Osteocyte (in vitro differentiated cells): ENCODE results near the gene CSHL1. TPM values are rescaled to one million over a fixed set of nuclear protein-coding genes. Genes with fewer than 3 reads are reported as not detected.

Experiments
- DNase-seq: peaks from one replicate; pipeline ENCODE4 v3.0.0; 2021; ENCODE audit warnings: mixed read lengths; ENCODE audit not compliant: unreplicated experiment; ENCODE audit errors: extremely low spot score
- H3K27ac Mint-ChIP-seq: one replicate; pipeline ENCODE4 v1.8.0; 2021; ENCODE audit warnings: mild to moderate bottlenecking, mixed read lengths; ENCODE audit not compliant: unreplicated experiment
- H3K27me3 Mint-ChIP-seq: one replicate; pipeline ENCODE4 v1.8.0; 2021; ENCODE audit warnings: mixed read lengths; ENCODE audit not compliant: unreplicated experiment
- H3K36me3 Mint-ChIP-seq: one replicate; pipeline ENCODE4 v1.8.0; 2021; ENCODE audit warnings: mixed read lengths; ENCODE audit not compliant: unreplicated experiment
- H3K4me1 Mint-ChIP-seq: one replicate; pipeline ENCODE4 v1.8.0; 2021; ENCODE audit warnings: mixed read lengths; ENCODE audit not compliant: unreplicated experiment
- H3K4me3 Mint-ChIP-seq: one replicate; pipeline ENCODE4 v1.8.0; 2021; ENCODE audit warnings: mild to moderate bottlenecking, moderate library complexity, mixed read lengths; ENCODE audit not compliant: unreplicated experiment
- H3K9me3 Mint-ChIP-seq: one replicate; pipeline ENCODE4 v1.8.0; 2021; ENCODE audit warnings: mixed read lengths; ENCODE audit not compliant: unreplicated experiment
- CTCF ChIP-seq: fragments of 200-600 bp; sonication (generic); IDR thresholded peaks from 2 replicates; pipeline ENCODE4 v1.5.0; 2021; ENCODE audit warnings: antibody characterized with exemption, mild to moderate bottlenecking, moderate library complexity
- total RNA-seq: library from RNA; stranded (reverse); gene quantifications from 2 replicates; pipeline ENCODE4 v1.2.1, GENCODE V29; 2021

The CSHL1 gene
- total RNA-seq, 1 donor from 2014 or later: not detected

GRCh38 chr17:63944736-63945499 is 33.9 kb upstream of the CSHL1 start:
- no peak for TF ChIP-seq CTCF
- Mint-ChIP-seq H3K36me3 (no peaks in the 10 kb centered on the region), H3K27me3 (no peaks in the 10 kb centered on the region), H3K27ac (no peak overlapping the region), H3K4me3 (no peak overlapping the region), H3K4me1 (no peaks in the 10 kb centered on the region), H3K9me3 (no peaks in the 10 kb centered on the region)
- no peak for DNase-seq

DNA sequence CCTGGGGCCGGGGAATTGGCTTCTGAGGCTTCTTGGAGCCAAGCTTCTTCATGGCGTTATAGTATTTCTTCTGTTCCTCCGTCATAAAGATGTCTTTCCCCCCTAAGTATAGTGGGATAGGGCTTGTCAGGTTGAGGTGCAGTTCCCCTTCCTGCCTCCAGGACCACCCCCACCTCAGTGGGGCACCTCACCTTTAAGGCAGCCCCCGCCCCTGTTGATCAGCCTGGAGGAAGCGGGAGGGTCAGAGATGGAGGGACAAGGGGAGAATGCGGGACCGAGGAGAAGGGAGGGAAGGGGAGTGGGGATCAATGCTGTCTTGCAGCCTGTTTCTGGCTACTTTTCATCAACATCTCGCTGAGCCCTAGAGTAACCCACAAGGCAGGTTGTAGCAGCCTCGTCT is 32.7 kb upstream of the CSHL1 start:
- Mint-ChIP-seq H3K27me3 (no peaks in the 10 kb centered on the region), H3K9me3 (no peaks in the 10 kb centered on the region), H3K36me3 (no peaks in the 10 kb centered on the region), H3K4me1 (no peaks in the 10 kb centered on the region), H3K27ac (no peak overlapping the region), H3K4me3 (no peak overlapping the region)
- DNase-seq: no peak
- TF ChIP-seq CTCF: no peak

- DNase-seq: no peak
- Mint-ChIP-seq H3K36me3 (no peaks in the 10 kb centered on the region), H3K27ac (no peak overlapping the region), H3K27me3 (no peaks in the 10 kb centered on the region), H3K4me1 (no peaks in the 10 kb centered on the region), H3K4me3 (no peak overlapping the region), H3K9me3 (no peaks in the 10 kb centered on the region)
- no peak for TF ChIP-seq CTCF
Measured at GRCh38 chr17:63942309-63942985, 31.4 kb upstream of the CSHL1 start.

DNA sequence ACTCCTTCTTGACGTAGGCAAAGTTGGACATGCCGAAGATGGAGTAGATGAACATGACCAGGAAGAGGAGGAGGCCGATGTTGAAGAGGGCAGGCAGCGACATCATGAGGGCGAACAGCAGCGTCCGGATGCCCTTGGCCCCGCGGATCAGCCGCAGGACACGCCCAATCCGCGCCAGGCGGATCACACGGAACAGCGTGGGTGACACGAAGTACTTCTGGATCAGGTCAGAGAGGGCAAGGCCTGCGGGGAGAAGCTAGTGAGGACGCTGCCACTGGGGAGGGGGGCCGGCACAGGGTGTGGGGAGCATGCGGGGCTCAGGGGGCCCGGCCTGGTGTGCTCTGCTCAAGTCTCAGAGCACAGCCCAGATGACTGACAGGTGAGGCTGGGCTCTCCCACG is 30.7 kb upstream of the CSHL1 start:
- Mint-ChIP-seq H3K27me3 (no peaks in the 10 kb centered on the region), H3K9me3 (no peaks in the 10 kb centered on the region), H3K4me1 (no peaks in the 10 kb centered on the region), H3K27ac (no peak overlapping the region), H3K4me3 (no peak overlapping the region), H3K36me3 (no peaks in the 10 kb centered on the region)
- no peak for DNase-seq
- TF ChIP-seq CTCF: no peak

DNA sequence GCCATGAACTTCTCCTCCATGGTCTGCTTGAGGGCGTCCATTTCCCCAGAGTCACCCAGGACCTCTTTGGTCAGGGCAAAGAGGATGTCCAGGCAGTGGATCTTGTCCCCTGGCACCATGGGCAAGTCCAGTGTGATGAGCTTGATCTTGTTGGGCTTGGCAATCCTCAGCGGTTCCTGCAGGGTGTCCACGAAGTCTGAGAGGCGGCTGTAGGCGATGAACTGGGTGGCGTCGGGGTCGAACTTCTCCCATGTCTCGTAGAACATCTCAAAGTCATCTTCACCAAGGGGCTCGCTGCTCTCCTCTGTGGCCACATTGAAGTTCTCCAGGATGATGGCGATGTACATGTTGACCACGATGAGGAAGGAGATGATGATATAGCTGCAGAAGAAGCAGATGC is 30.1 kb upstream of the CSHL1 start:
- Mint-ChIP-seq H3K27me3 (peaks cover 3% of the 10 kb centered on the region), H3K36me3 (no peaks in the 10 kb centered on the region), H3K4me1 (no peaks in the 10 kb centered on the region), H3K27ac (no peak overlapping the region), H3K9me3 (no peaks in the 10 kb centered on the region), H3K4me3 (no peak overlapping the region)
- no peak for TF ChIP-seq CTCF
- DNase-seq: no peak
